GM19238 (cell line): ENCODE data around the gene CTBP1.
A peak's percentile ranks its signal among the peaks of the same experiment; 100 is the strongest.

Experiments used
- DNase-seq: peaks from one replicate; pipeline ENCODE4 v3.0.0; 2011; ENCODE audit warnings: low spot score; ENCODE audit not compliant: insufficient read length

Gene CTBP1

GRCh38 chr4:1225272-1226143 lies 23.4 kb downstream of the CTBP1 start:
- no peak for DNase-seq

- DNase-seq, result no peak
Measured at GRCh38 chr4:1223841-1224809, 24.8 kb downstream of the CTBP1 start.

- no peak for DNase-seq
Measured at GRCh38 chr4:1222938-1223690, 25.8 kb downstream of the CTBP1 start.

GRCh38 chr4:1222036-1222789 lies 26.7 kb downstream of the CTBP1 start:
- no peak for DNase-seq

- no peak for DNase-seq
Measured at GRCh38 chr4:1221155-1221870, 27.6 kb downstream of the CTBP1 start.

GRCh38 chr4:1220566-1220965 lies 28.4 kb downstream of the CTBP1 start:
- no peak for DNase-seq

- DNase-seq, result no peak
Measured at GRCh38 chr4:1219566-1219950, 29.4 kb downstream of the CTBP1 start.

- DNase-seq, result peak; percentile 66
Measured at GRCh38 chr4:1218634-1219565, 30.0 kb downstream of the CTBP1 start.

- DNase-seq, result no peak
Measured at GRCh38 chr4:1217366-1217765, 31.6 kb downstream of the CTBP1 start.

GRCh38 chr4:1216869-1217294 lies 32.0 kb downstream of the CTBP1 start:
- peak; percentile 74 for DNase-seq

GRCh38 chr4:1216076-1216614 lies 32.8 kb downstream of the CTBP1 start:
- DNase-seq, result no peak

- no peak for DNase-seq
Measured at GRCh38 chr4:1215141-1216075, 33.5 kb downstream of the CTBP1 start.

GRCh38 chr4:1214101-1215095 lies 34.5 kb downstream of the CTBP1 start:
- no peak for DNase-seq

- DNase-seq, result no peak
Measured at GRCh38 chr4:1213336-1213995, 35.5 kb downstream of the CTBP1 start.

- no peak for DNase-seq
Measured at GRCh38 chr4:1212546-1213335, 36.2 kb downstream of the CTBP1 start.
